Karpas-422 (cell line): ENCODE data around the gene PFDN4. TPM values are rescaled to one million over a fixed set of nuclear protein-coding genes. Genes with fewer than 3 reads are reported as not detected.

Experiments used
- DNase-seq: peaks from one replicate; pipeline ENCODE4 v3.0.0-alpha.2; 2015
- H2AFZ ChIP-seq: fragments of 200-600 bp; sonication (generic); 2 replicates; pipeline ENCODE4 v1.6.1; 2014; ENCODE audit warnings: antibody characterized with exemption, low read length, mixed read lengths
- H3K27ac ChIP-seq: fragments of 200-600 bp; sonication (generic); 2 replicates; pipeline ENCODE4 v1.5.1; 2014; ENCODE audit warnings: mild to moderate bottlenecking, low read length, moderate library complexity
- H3K27me3 ChIP-seq: fragments of 200-600 bp; sonication (generic); 2 replicates; pipeline ENCODE4 v1.6.1; 2014; ENCODE audit warnings: low read length, mixed read lengths
- H3K36me3 ChIP-seq: fragments of 200-600 bp; sonication (generic); 2 replicates; pipeline ENCODE4 v1.6.1; 2014; ENCODE audit warnings: low read length, mixed read lengths; ENCODE audit not compliant: insufficient read depth
- H3K4me1 ChIP-seq: fragments of 200-600 bp; sonication (generic); 2 replicates; pipeline ENCODE4 v1.6.1; 2014; ENCODE audit warnings: mild to moderate bottlenecking, low read length, mixed read lengths
- H3K4me2 ChIP-seq: fragments of 200-600 bp; sonication (generic); 2 replicates; pipeline ENCODE4 v1.6.1; 2014; ENCODE audit warnings: low read length, low read depth, mild to moderate bottlenecking; ENCODE audit not compliant: poor library complexity, severe bottlenecking
- H3K4me3 ChIP-seq: fragments of 200-600 bp; sonication (generic); 2 replicates; pipeline ENCODE4 v1.5.1; 2014; ENCODE audit warnings: mild to moderate bottlenecking, antibody characterized with exemption, low read length, mixed read lengths
- H3K79me2 ChIP-seq: fragments of 200-600 bp; sonication (generic); 2 replicates; pipeline ENCODE4 v1.6.1; 2014; ENCODE audit warnings: mild to moderate bottlenecking, low read length, mixed read lengths
- H3K9ac ChIP-seq: fragments of 200-600 bp; sonication (generic); 2 replicates; pipeline ENCODE4 v1.6.0; 2014; ENCODE audit warnings: low read length
- H3K9me2 ChIP-seq: fragments of 200-600 bp; sonication (generic), shearing (Covaris generic); replicated peaks from 2 replicates; pipeline ENCODE4 v1.6.0; 2014; ENCODE audit warnings: mild to moderate bottlenecking, low read length, moderate library complexity; ENCODE audit not compliant: insufficient read depth
- H3K9me3 ChIP-seq: fragments of 300-700, 200-600 bp; sonication (generic); 2 replicates; pipeline ENCODE4 v1.6.1; 2014; ENCODE audit warnings: low read length, mixed read lengths
- H4K20me1 ChIP-seq: fragments of 200-600 bp; sonication (generic); 2 replicates; pipeline ENCODE4 v1.6.1; 2014; ENCODE audit warnings: mild to moderate bottlenecking, antibody characterized with exemption, low read length, low read depth; ENCODE audit not compliant: insufficient read depth
- total RNA-seq: library from RNA; depleted of rRNA; stranded (reverse); fragments of >200 nt; shearing (Covaris generic); gene quantifications from 2 replicates; pipeline ENCODE4 v1.2.3, GENCODE V29; 2014; ENCODE audit warnings: low replicate concordance

PFDN4 gene
- total RNA-seq, 1 experiment from 2014 or later: 70.7 TPM

- Histone ChIP-seq H4K20me1 (no peaks in the 10 kb centered on the region), H3K4me3 (no peak overlapping the region), H3K36me3 (peaks cover 16% of the 10 kb centered on the region; the same call in 1 of the 2 replicates), H3K27me3 (no peaks in the 10 kb centered on the region), H2AFZ (no peak overlapping the region), H3K9me2 (no peaks in the 10 kb centered on the region), H3K4me2 (no peak overlapping the region), H3K27ac (no peak overlapping the region), H3K79me2 (peaks cover 58% of the 10 kb centered on the region), H3K9ac (no peak overlapping the region), H3K9me3 (no peaks in the 10 kb centered on the region), H3K4me1 (peaks cover 9% of the 10 kb centered on the region)
- DNase-seq: no peak
Observed at GRCh38 chr20:54214566-54214965, 6.7 kb downstream of the PFDN4 start.

DNA sequence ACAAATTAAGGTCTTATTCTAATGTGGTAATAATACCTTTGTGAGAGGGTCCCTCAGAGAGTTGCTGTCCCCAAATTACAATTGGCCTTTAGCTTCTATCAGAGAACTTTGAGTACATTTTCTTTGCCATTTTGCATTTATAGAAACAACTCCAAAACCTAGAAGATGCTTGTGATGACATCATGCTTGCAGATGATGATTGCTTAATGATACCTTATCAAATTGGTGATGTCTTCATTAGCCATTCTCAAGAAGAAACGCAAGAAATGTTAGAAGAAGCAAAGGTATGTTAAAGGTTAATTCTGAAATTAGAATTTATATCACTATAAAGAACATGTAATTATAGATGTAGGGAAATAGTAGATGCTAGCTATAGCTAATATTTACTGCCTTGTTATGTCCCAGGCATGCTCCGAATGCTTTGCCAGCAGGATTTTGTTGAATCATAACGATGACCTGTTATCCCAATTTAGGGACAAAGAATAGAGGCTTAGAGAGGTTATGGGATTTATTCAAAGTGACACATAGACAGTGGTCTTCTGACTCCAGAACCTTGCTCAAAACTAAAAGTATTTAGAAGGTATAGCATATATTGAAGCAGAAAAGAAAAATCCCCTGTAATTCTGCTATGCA is 7.4 kb downstream of the PFDN4 start:
- Histone ChIP-seq H3K27me3 (no peaks in the 10 kb centered on the region), H3K4me3 (no peak overlapping the region), H3K9me2 (no peaks in the 10 kb centered on the region), H3K79me2 (peaks cover 51% of the 10 kb centered on the region), H3K36me3 (peaks cover 16% of the 10 kb centered on the region; the same call in 1 of the 2 replicates), H4K20me1 (no peaks in the 10 kb centered on the region), H3K4me2 (no peak overlapping the region), H3K9me3 (no peaks in the 10 kb centered on the region), H3K9ac (no peak overlapping the region), H3K27ac (no peak overlapping the region), H2AFZ (no peak overlapping the region), H3K4me1 (peaks cover 1% of the 10 kb centered on the region)
- DNase-seq: no peak

GRCh38 chr20:54217762-54218161 is 9.9 kb downstream of the PFDN4 start:
- no peak overlapping the region for H3K4me2 ChIP-seq
- H4K20me1 ChIP-seq: no peaks in the 10 kb centered on the region
- H3K4me3 ChIP-seq: no peak overlapping the region

DNA sequence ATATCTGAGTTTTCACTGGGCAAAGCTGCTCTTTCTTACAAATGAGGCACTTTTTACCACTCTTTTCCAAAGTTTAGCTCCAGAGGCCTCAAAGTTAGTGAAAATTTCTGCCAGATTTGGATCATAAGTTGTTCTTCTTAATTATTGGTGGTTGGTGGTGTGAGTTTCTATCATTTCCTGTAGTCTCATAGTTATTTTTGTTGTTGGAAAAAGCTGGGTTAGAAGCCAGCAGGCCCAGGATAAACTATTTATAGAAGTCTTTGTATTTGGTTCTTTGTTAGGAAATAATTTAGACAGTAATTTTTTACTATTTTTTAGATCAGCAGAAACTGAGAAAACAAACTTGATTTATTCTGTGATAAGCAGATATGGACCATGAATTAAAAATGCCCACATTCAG is 10.6 kb downstream of the PFDN4 start:
- Histone ChIP-seq H2AFZ (no peak overlapping the region), H3K9ac (no peak overlapping the region), H3K9me3 (no peaks in the 10 kb centered on the region)

More at GRCh38 chr20:54217762-54218161, 9.9 kb downstream of the PFDN4 start:
- H2AFZ ChIP-seq: no peak overlapping the region
- no peaks in the 10 kb centered on the region for H3K9me3 ChIP-seq
- DNase-seq: no peak
- peaks cover 26% of the 10 kb centered on the region for H3K79me2 ChIP-seq
- no peaks in the 10 kb centered on the region for H3K27me3 ChIP-seq
- peaks cover 16% of the 10 kb centered on the region; the same call in 1 of the 2 replicates for H3K36me3 ChIP-seq
- no peaks in the 10 kb centered on the region for H3K4me1 ChIP-seq
- no peak overlapping the region for H3K9ac ChIP-seq
- H3K27ac ChIP-seq: no peak overlapping the region
- H3K9me2 ChIP-seq: no peaks in the 10 kb centered on the region

GRCh38 chr20:54219751-54220426 is 12.0 kb downstream of the PFDN4 start:
- no peaks in the 10 kb centered on the region for H3K9me2 ChIP-seq
- no peak overlapping the region for H3K4me2 ChIP-seq
- H3K9ac ChIP-seq: no peak overlapping the region
- no peak overlapping the region for H3K4me3 ChIP-seq
- no peaks in the 10 kb centered on the region for H4K20me1 ChIP-seq
- no peak overlapping the region for H2AFZ ChIP-seq
- peaks cover 13% of the 10 kb centered on the region; the same call in 1 of the 2 replicates for H3K36me3 ChIP-seq
- peaks cover 8% of the 10 kb centered on the region for H3K79me2 ChIP-seq
- H3K9me3 ChIP-seq: no peaks in the 10 kb centered on the region
- H3K27ac ChIP-seq: no peak overlapping the region
- peak; percentile 59 for DNase-seq
- no peaks in the 10 kb centered on the region for H3K4me1 ChIP-seq
- H3K27me3 ChIP-seq: no peaks in the 10 kb centered on the region

More for the DNA sequence above, 10.6 kb downstream of the PFDN4 start:
- H3K36me3 ChIP-seq: peaks cover 16% of the 10 kb centered on the region; the same call in 1 of the 2 replicates
- no peak overlapping the region for H3K4me3 ChIP-seq
- H3K79me2 ChIP-seq: peaks cover 19% of the 10 kb centered on the region
- H4K20me1 ChIP-seq: no peaks in the 10 kb centered on the region
- H3K4me1 ChIP-seq: no peaks in the 10 kb centered on the region
- no peak overlapping the region for H3K4me2 ChIP-seq
- H3K9me2 ChIP-seq: no peaks in the 10 kb centered on the region
- DNase-seq: no peak
- no peaks in the 10 kb centered on the region for H3K27me3 ChIP-seq
- H3K27ac ChIP-seq: no peak overlapping the region

GRCh38 chr20:54220722-54221121 is 12.8 kb downstream of the PFDN4 start:
- Histone ChIP-seq H3K4me1 (no peaks in the 10 kb centered on the region), H3K9me3 (no peaks in the 10 kb centered on the region), H2AFZ (no peak overlapping the region), H3K79me2 (peaks cover 1% of the 10 kb centered on the region; the same call in 1 of the 2 replicates), H3K9me2 (no peaks in the 10 kb centered on the region), H3K9ac (no peak overlapping the region), H4K20me1 (no peaks in the 10 kb centered on the region), H3K27me3 (no peaks in the 10 kb centered on the region), H3K36me3 (peaks cover 5% of the 10 kb centered on the region; the same call in 1 of the 2 replicates), H3K4me3 (no peak overlapping the region), H3K4me2 (no peak overlapping the region), H3K27ac (no peak overlapping the region)
- no peak for DNase-seq

GRCh38 chr20:54221353-54221752 is 13.5 kb downstream of the PFDN4 start:
- Histone ChIP-seq H3K27ac (no peak overlapping the region), H3K9me3 (no peaks in the 10 kb centered on the region), H3K27me3 (no peaks in the 10 kb centered on the region), H3K4me3 (no peak overlapping the region), H2AFZ (no peak overlapping the region), H3K36me3 (no peaks in the 10 kb centered on the region; the same call in 1 of the 2 replicates), H3K4me1 (no peaks in the 10 kb centered on the region), H3K4me2 (no peak overlapping the region), H4K20me1 (no peaks in the 10 kb centered on the region), H3K9me2 (no peaks in the 10 kb centered on the region), H3K9ac (no peak overlapping the region), H3K79me2 (no peaks in the 10 kb centered on the region)
- no peak for DNase-seq

GRCh38 chr20:54221996-54222890 is 14.4 kb downstream of the PFDN4 start:
- H3K27ac ChIP-seq: no peak overlapping the region
- H3K9ac ChIP-seq: no peak overlapping the region
- no peak overlapping the region for H3K4me3 ChIP-seq
- H3K4me2 ChIP-seq: no peak overlapping the region
- H3K9me2 ChIP-seq: no peaks in the 10 kb centered on the region
- no peaks in the 10 kb centered on the region for H3K9me3 ChIP-seq
- DNase-seq: no peak
- H3K4me1 ChIP-seq: no peaks in the 10 kb centered on the region
- H3K27me3 ChIP-seq: no peaks in the 10 kb centered on the region
- no peaks in the 10 kb centered on the region for H3K79me2 ChIP-seq
- H3K36me3 ChIP-seq: no peaks in the 10 kb centered on the region; the same call in 1 of the 2 replicates
- H4K20me1 ChIP-seq: no peaks in the 10 kb centered on the region
- no peak overlapping the region for H2AFZ ChIP-seq
